Gastroesophageal sphincter (tissue), 4 donors: ENCODE results near the gene ATXN2. TPM values are rescaled to one million over a fixed set of nuclear protein-coding genes. Genes with fewer than 3 reads are reported as not detected.

Experiments
- ATAC-seq: fragments of 150-250 bp; one replicate; pipeline ENCODE4 v1.9.1; 2016; ENCODE audit warnings: mild to moderate bottlenecking, moderate library complexity
- H3K27ac ChIP-seq, 4 donors: fragments of 200-600 bp; sonication (generic) in 3 of 4; 1 replicate in 3 of 4; 2 replicates in 1 of 4; pipeline ENCODE4 v1.5.1; 2016 to 2019
- H3K27me3 ChIP-seq: fragments of 200-600 bp; sonication (generic); one replicate; pipeline ENCODE4 v1.5.1; 2019
- H3K36me3 ChIP-seq, 2 donors: fragments of 200-600 bp; sonication (generic); one replicate each; pipeline ENCODE4 v1.5.1; 2019; ENCODE audit warnings: control low read depth in 1 of 2
- H3K4me1 ChIP-seq, 3 donors: fragments of 200-600 bp; sonication (generic); 1 replicate in 2 of 3; 2 replicates in 1 of 3; pipeline ENCODE4 v1.5.1; 2016 to 2019; ENCODE audit warnings: control low read depth in 2 of 3
- H3K4me3 ChIP-seq, 2 donors: fragments of 200-600 bp; sonication (generic); one replicate each; pipeline ENCODE4 v1.5.1; 2019; ENCODE audit warnings: mild to moderate bottlenecking in 1 of 2, moderate library complexity in 1 of 2
- H3K9me3 ChIP-seq, 3 donors: fragments of 200-600 bp; sonication (generic); one replicate each; pipeline ENCODE4 v1.5.1; 2017 to 2019; ENCODE audit warnings: control low read depth in 2 of 3
- CTCF ChIP-seq, 4 experiments: fragments of 200-600 bp in 2 of 4; fragments of 450-650 bp in 2 of 4; sonication (generic) in 1 of 4; IDR thresholded peaks; one replicate each; pipeline ENCODE4 v1.5.1; 2017 to 2019; ENCODE audit warnings: antibody characterized with exemption in 4 of 4, mild to moderate bottlenecking in 2 of 4, moderate library complexity in 2 of 4
- EP300 ChIP-seq: sonication (generic); formaldehyde crosslinking; IDR thresholded peaks from one replicate; pipeline ENCODE4 v1.6.1; 2017; ENCODE audit warnings: antibody characterized with exemption, mild to moderate bottlenecking
- POLR2A ChIP-seq, 2 donors: fragments of 450-650 bp; IDR thresholded peaks; one replicate each; pipeline ENCODE4 v1.6.1; 2017; ENCODE audit warnings: antibody characterized with exemption in 2 of 2, mild to moderate bottlenecking in 2 of 2, moderate library complexity in 1 of 2
- POLR2AphosphoS5 ChIP-seq: sonication (generic); formaldehyde crosslinking; IDR thresholded peaks from one replicate; pipeline ENCODE4 v1.6.1; 2017; ENCODE audit warnings: antibody characterized with exemption
- WGBS, 2 donors: methylation state at CpG; one replicate each; pipeline ENCODE4 v1.1.5; 2018; ENCODE audit warnings: low coverage in 1 of 2; 5-methylcytosine and 5-hydroxymethylcytosine counted together
- total RNA-seq, 4 donors: library from RNA; depleted of rRNA; stranded (reverse); fragments of >200 nt; gene quantifications; one replicate each; pipeline ENCODE4 v1.1.0, GENCODE V29; 2016

The ATXN2 gene
- total RNA-seq, 4 donors from 2014 or later: 40.9 to 93.4 (median 50.1) TPM

GRCh38 chr12:111443586-111443985, 155.5 kb downstream of the ATXN2 start:
- ATAC-seq: no peak
- peaks cover 0 to 87% (median 25%) of the 10 kb centered on the region in 3 donors for H3K4me1 ChIP-seq
- no peak for TF ChIP-seq EP300
- no peak for TF ChIP-seq POLR2A (IDR thresholded peaks at IDR 0.05)
- no peak for TF ChIP-seq POLR2AphosphoS5
- no peak for TF ChIP-seq CTCF (IDR thresholded peaks at IDR 0.05)
- WGBS, 2 donors: 73 to 74% methylated on average over 3 to 6 of the region's 7 CpGs
- no peaks in the 10 kb centered on the region for H3K9me3 ChIP-seq
- H3K27me3 ChIP-seq: no peaks in the 10 kb centered on the region
- H3K4me3 ChIP-seq: no peak overlapping the region
- H3K36me3 ChIP-seq: peaks cover 0 to 78% of the 10 kb centered on the region in 2 donors
- peak overlapping the region in 2 of 4 donors; percentile 45 to 57 for H3K27ac ChIP-seq

GRCh38 chr12:111443086-111443485, 156.0 kb downstream of the ATXN2 start:
- H3K36me3 ChIP-seq: peaks cover 0 to 74% of the 10 kb centered on the region in 2 donors
- H3K4me3 ChIP-seq: no peak overlapping the region
- ATAC-seq: no peak
- WGBS, 2 donors: 100% methylated on average over 1 of the region's 7 CpGs; no CpG with 5 or more reads in 1 of the 2 donors
- no peaks in the 10 kb centered on the region for H3K27me3 ChIP-seq
- H3K4me1 ChIP-seq: peaks cover 0 to 87% (median 28%) of the 10 kb centered on the region in 3 donors
- H3K27ac ChIP-seq: peak overlapping the region in 3 of 4 donors; percentile 41 to 57 (median 45)
- no peaks in the 10 kb centered on the region for H3K9me3 ChIP-seq
- TF ChIP-seq EP300: no peak
- no peak for TF ChIP-seq POLR2A (IDR thresholded peaks at IDR 0.05)
- TF ChIP-seq POLR2AphosphoS5: no peak
- no peak for TF ChIP-seq CTCF (IDR thresholded peaks at IDR 0.05)

DNA sequence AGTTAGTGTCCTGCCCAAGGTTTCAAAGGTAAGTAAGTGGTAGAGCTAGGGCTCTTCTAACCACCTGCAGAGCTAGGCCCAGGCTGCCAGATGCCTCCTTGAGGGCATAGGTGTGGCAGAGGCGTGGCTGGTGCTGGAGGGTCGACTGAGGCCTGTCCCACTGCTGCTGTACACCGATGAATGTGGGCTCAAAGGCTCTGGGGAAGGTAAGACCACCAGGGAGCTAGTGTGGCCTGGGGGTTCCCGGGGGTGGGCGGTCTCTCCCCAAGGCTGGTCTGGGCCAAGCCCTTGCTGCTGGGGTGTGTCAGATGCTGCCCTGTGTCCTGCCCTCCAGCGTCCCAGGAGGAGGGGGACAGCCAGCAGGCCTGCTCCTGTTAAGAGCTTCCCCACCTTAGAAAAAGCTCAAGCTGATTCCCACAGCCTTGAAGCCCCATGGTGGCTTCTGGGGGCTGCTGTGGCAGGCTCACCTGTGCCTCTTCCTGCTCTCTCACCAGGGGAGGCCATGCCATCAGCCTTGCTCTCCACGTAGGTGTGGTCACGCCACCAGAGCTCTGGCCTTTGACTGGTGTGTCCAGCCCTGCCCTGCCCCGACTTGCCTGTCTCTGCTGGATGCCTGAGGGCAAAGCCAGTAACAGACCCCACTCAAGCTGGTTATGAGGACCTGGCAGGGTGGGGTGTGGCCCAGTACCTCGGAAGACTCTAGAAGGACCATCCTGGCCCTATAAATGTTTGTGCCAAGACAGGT, 156.6 kb downstream of the ATXN2 start:
- Histone ChIP-seq H3K36me3 (peaks cover 0 to 67% of the 10 kb centered on the region in 2 donors), H3K4me3 (no peak overlapping the region), H3K4me1 (peaks cover 0 to 87% (median 30%) of the 10 kb centered on the region in 3 donors), H3K27ac (peak overlapping the region in 3 of 4 donors; percentile 41 to 57 (median 45)), H3K27me3 (no peaks in the 10 kb centered on the region), H3K9me3 (no peaks in the 10 kb centered on the region)
- TF ChIP-seq EP300 (no peak), CTCF (IDR thresholded peaks at IDR 0.05) (no peak), POLR2AphosphoS5 (no peak), POLR2A (IDR thresholded peaks at IDR 0.05) (no peak)
- WGBS, 2 donors: no CpG with 5 or more reads among the region's 10 CpGs
- ATAC-seq: no peak

DNA sequence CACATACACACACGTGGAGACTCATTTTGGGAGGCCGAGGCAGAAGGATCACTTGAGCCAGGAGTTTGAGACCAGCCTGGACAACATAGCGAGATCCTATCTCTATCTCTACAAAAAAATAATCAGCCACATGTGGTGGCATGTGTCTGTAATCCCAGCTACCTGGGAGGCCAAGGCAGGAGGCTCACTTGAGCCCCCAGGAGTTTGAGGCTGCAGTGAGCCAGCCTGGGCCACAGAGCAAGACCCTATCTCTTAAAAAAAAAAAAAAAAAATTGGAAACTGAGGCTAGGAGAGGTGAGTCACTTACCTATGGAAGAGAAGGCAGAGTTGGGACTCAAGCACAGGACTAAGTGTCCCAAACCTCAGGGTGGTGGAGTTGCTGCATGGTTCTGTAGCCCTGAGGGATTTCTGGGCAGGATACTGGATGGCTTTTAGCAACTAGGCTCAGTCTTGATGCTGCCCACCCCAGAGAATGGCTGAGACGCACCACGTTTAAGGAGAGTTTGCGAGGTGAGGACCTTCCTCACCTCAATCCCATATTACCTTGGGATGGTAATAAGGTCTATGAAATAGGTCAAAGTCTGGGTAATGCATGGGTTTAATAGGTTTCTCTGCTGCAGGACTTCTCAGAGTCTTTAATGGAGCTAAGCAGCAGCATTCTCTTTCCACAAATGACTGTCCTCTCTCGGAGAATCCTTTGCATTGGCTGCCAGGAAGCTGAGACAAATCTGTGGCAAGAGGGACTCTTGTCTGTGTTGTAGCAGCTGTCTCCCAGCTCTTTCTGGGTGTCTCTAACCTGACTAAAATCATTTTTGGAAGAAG, 157.8 kb downstream of the ATXN2 start:
- Histone ChIP-seq H3K27ac (peak overlapping the region in 2 of 4 donors; percentile 44 to 57), H3K9me3 (no peaks in the 10 kb centered on the region), H3K4me3 (no peak overlapping the region), H3K36me3 (peaks cover 0 to 56% of the 10 kb centered on the region in 2 donors), H3K27me3 (no peaks in the 10 kb centered on the region), H3K4me1 (peaks cover 0 to 87% (median 30%) of the 10 kb centered on the region in 3 donors)
- TF ChIP-seq EP300 (no peak), POLR2A (IDR thresholded peaks at IDR 0.05) (no peak), POLR2AphosphoS5 (no peak), CTCF (IDR thresholded peaks at IDR 0.05) (no peak)
- WGBS, 2 donors: 76 to 92% methylated on average over 4 of the region's 7 CpGs
- ATAC-seq: no peak
